Stimulated activated naive CD4-positive, alpha-beta T cell treated with Interleukin-2 at 50 U/mL for 16 hours (primary cell): Measurements from ENCODE around the gene DYNC1H1.
A peak's percentile ranks its signal among the peaks of the same experiment; 100 is the strongest.

Source experiments
- DNase-seq: peaks from one replicate; lab custom pipeline; 2025; lab: John Stamatoyannopoulos, UW

The DYNC1H1 gene

GRCh38 chr14:102037686-102038085 lies 73.3 kb downstream of the DYNC1H1 start:
- DNase-seq, result no peak

DNA sequence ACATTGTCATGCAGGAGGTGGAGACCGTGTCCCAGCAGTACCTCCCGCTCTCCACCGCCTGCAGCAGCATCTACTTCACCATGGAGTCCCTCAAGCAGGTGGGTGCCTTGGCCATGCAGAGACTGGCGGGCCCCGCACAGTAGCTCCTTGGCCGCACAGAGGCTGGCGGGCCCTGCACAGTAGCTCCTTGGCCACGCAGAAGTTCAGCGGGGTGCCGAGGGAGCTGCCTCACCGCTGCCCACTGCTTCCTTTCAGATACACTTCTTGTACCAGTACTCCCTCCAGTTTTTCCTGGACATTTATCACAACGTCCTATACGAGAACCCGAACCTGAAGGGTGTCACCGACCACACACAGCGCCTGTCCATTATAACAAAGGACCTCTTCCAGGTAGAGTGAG lies 74.8 kb downstream of the DYNC1H1 start:
- no peak for DNase-seq

- DNase-seq, result no peak
These were observed 75.8 kb downstream of the DYNC1H1 start for GRCh38 chr14:102040153-102040552.

- no peak for DNase-seq
These were observed 78.3 kb downstream of the DYNC1H1 start for GRCh38 chr14:102042699-102043098.

DNA sequence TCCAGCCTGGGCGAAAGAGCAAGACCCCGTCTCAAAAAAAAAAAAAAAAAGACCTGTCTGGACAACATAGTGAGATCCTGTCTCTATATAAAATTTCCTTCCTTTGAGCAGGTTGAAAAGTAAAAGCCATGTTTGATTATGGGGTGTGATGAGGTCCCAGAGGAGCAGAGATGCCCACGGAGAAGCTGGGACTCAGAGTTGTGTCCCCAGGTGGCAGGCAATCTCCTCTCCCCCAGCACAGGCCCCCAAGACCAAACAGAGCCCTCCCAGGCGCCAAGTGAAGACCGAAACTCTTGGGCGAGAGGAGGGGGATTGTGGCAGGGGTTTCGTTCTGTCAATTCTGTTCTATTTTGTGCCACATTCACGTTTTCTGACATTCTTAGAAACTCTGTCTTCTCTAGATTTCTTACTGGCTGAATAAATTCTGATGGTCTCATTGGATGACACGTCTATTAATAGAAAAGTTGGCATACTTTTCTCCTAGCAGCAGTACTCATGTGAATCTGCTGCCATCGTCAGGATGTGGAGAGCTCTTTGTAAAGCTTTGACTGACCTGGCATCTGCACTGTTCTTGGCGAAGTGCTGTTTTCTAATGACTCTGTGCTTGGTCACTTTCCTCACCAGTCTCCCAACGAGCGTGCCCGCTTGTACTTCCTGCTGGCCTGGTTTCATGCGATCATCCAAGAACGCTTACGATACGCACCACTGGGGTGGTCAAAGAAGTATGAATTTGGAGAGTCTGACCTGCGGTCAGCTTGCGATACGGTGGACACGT lies 79.1 kb downstream of the DYNC1H1 start:
- no peak for DNase-seq

DNA sequence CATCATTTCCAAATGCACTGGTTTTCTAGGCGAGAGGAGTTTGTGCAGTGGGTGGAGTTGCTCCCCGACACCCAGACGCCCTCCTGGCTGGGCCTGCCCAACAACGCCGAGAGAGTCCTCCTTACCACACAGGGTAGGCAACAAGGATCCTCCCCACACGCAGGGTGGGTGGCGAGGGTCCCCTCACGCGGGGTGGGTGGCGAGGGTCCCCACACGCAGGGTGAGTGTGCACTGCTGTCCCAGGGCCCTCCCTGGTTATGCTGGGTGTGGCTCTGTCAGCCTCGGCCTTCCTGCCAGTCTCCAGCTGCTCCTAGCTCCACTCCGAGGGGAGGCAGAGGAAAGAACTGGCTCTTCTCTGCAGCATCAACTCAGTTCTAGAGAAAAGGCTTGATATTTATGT lies 80.2 kb downstream of the DYNC1H1 start:
- no peak for DNase-seq

GRCh38 chr14:102046337-102047278 lies 82.2 kb downstream of the DYNC1H1 start:
- no peak for DNase-seq

GRCh38 chr14:102047808-102048540 lies 83.6 kb downstream of the DYNC1H1 start:
- DNase-seq, result no peak

DNA sequence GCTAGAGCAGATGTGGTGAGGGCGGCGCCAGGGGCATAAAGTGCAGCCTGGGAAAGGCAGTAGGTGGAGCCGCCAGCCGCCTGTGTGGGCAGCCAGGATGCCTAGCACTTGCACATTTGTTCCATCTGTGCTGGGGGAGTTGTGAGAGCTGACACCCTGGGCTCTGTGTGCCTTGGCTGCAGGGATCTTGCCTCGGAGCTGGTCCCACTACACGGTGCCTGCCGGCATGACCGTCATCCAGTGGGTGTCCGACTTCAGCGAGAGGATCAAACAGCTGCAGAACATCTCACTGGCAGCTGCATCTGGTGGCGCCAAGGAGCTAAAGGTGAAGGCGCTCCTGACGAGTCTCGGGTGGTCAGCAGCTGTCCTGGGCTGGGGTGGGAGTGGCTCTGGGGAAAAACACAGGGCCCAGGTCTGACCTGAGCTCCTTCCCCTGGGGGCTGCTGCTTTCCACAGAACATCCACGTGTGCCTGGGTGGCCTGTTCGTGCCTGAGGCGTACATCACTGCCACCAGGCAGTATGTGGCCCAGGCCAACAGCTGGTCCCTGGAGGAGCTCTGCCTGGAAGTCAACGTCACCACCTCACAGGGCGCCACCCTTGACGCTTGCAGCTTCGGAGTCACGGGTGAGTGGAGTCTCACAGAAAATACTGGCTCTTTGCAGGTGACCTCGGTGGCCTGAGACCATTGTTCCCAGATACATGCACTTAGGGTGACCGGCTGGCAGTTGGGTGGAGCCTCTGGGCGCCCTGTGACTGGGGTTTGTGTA lies 85.1 kb downstream of the DYNC1H1 start:
- DNase-seq, result no peak

GRCh38 chr14:102050026-102050405 lies 85.6 kb downstream of the DYNC1H1 start:
- no peak for DNase-seq

DNA sequence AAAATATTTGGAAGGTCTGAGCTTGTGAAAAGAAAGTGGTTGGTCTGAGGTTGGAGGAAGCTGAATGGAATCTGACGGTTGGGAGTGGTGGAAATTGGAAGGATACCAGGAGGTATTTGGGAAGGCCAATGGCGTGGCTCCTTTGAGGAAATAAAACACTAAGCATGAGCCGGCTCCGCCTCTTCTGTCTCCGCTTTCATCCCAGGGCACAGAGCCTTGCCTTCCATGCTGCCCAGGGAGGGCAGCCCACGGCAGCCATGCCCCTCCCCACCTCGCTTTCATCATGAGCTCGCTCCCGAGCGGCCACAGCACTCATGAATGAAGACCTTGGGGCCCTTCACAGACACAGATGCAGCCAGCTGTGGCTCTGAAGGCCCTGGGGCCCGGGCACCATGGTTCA lies 86.3 kb downstream of the DYNC1H1 start:
- no peak for DNase-seq

GRCh38 chr14:102052522-102052921 lies 88.1 kb downstream of the DYNC1H1 start:
- DNase-seq, result no peak

- no peak for DNase-seq
These were observed 91.0 kb downstream of the DYNC1H1 start for GRCh38 chr14:102055181-102055901.

GRCh38 chr14:102056694-102057442 lies 92.5 kb downstream of the DYNC1H1 start:
- no peak for DNase-seq

DNA sequence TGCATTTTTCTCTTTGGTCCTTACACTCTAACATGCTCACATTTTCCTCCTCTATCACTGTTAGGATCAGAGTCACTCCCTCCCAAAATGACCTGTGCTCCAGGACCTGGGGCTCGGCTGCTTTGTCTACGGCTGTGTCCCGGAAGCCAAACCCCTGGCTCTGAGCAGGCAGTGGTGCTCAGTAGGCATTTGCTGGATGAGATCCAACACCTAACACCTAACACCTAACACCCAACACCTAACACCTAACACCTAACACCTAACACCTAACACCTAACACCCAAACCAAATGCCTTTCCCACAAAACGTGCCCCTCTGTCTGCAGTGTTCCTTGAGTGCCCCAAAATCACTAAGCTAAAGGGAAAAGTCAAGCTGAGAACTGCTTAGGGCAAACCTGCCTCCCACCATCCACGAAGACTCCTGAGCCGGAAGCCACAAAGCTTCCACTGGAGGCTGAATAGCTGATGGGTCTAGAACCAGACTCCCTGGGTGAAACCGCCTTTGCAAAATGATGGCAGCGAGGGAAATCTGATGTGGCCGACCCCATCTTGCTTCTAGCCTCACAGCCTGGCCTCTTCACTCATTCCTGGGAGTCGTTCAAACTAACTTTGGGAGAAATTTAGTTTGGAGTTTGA lies 93.2 kb downstream of the DYNC1H1 start:
- DNase-seq, result no peak

DNA sequence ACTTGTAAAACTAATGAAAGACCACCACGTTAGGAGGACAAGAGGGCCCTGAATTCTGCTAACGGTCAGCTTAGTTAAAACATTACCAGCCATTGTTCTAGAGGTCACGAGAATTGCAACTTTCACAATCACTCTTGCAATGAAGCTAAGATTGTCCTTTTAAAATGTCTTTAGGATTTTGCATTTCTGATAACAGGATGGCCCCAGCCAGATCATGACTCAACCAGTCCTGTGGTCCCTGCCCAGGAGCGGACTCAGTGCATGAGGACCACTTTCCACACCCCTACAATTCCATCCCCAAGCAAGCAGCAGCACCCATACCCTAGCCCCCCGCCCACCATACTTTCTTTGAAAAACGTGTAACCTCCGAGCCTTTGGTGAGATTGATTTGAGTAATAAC lies 93.8 kb downstream of the DYNC1H1 start:
- no peak for DNase-seq

GRCh38 chr14:102058961-102059360 lies 94.6 kb downstream of the DYNC1H1 start:
- no peak for DNase-seq

DNA sequence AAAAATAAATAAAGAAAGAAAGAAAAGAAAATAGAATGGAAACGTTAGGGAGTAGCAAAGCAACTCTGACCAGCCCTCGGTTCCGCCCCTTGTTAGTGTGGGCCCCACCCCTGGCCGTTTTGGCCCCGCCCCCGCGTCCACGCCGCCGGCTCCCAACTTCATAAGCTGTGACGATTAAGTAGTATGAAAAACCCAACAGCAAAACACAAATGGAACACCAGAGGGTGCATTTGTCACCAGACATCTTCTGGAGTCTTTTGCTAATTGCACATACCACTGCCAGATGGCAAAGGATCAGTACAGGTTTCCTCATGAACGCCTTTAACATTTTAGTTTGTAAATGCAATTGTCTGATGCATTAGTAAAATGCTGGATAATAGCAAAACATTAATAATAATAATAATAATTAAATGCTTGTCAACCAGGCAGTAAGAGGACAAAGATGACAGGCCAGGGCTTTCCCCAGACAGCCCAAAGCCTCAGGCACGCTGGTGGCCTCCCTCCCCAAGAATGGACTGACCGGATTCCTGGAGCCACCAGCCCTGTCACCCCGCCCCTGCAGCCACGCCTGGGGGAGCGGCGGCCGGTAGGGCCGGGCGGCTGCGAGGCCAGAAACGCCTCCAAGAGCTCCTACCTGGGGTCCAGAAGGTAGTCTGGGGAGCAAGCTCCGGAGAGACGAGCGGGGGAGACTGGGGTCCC lies 98.9 kb downstream of the DYNC1H1 start:
- peak; percentile 59 for DNase-seq

DNA sequence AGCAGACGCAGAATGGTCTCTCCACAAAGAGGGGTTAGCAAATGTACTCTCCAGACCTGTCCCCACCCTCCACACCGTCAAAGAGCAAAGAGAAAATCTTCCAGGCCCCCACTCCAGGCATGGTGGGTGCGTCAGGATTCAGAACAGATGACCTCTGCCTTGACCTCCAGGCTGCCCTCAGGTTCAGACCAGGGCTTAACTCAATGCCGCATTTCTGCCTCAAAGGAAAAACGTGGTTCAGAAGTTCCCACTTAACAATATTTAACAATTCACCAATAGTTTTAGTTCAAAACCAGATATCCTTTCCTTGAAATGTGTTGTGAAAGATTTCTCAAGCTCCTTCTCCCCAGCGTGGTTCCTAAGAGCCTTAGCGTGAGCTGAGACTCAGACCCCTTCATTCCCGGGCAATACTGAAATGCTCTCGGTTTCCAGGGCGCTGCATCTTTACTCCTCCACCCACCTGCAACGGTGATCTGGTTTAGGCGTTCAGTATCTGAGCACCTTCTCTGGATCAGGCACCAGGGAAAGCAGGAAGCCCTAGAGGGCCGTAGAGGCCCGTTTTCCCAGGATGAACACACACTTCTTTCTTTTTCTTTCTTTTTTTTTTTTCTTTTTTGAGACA lies 99.5 kb downstream of the DYNC1H1 start:
- no peak for DNase-seq
